Measurements from ENCODE around the gene HSPB2. TPM values are rescaled to one million over a fixed set of nuclear protein-coding genes. Genes with fewer than 3 reads are reported as not detected.
A peak's percentile ranks its signal among the peaks of the same experiment; 100 is the strongest.

The HSPB2 gene
- total and polyA plus RNA-seq, 2 of the 4 experiments (the other 2 are of a cell fraction), result 0.18 to 0.55 TPM

- H3K9ac ChIP-seq (ENCODE audit: low read depth, low read length), result peak within 1 kb of the TSS; percentile 58
- H3K36me3 ChIP-seq (ENCODE audit: control insufficient read depth, insufficient read depth, low read length), result no peaks in the 10 kb centered on the region
- peaks cover 18% of the 10 kb centered on the region for H3K9me1 ChIP-seq (ENCODE audit: insufficient read depth, low read length)
- H3K4ac ChIP-seq (ENCODE audit: low read depth, low read length), result peak within 1 kb of the TSS; percentile 94
- H2AFZ ChIP-seq (replicated peaks; ENCODE audit: low read length, poor library complexity), result peak within 1 kb of the TSS; percentile 83
- 80% methylated on average over 1 of the region's 17 CpGs; no CpG with 5 or more reads in 1 of the 2 experiments for WGBS, 2 experiments (ENCODE audit: extremely low coverage in 2 of 2, insufficient read length in 1 of 2)
- peak; percentile 85; the same call in 1 of the 2 replicates for TF ChIP-seq MAZ (IDR thresholded peaks at IDR 0.05; ENCODE audit: borderline replicate concordance, low read depth, low read length)
- TF ChIP-seq MXI1 (IDR thresholded peaks at IDR 0.05; ENCODE audit: borderline replicate concordance, low read depth, low read length), result no peak
- TF ChIP-seq RFX5 (IDR thresholded peaks at IDR 0.05; ENCODE audit: low read depth, low read length), result no peak
- peak; percentile 57 for TF ChIP-seq RCOR1 (IDR thresholded peaks at IDR 0.05; ENCODE audit: insufficient replicate concordance, low read length)
- TF ChIP-seq CEBPB (IDR thresholded peaks at IDR 0.05; ENCODE audit: low read depth, low read length), result peak; percentile 56; the same call in 1 of the 2 replicates
- peak; percentile 41; the same call in 1 of the 2 replicates for TF ChIP-seq POLR2A (IDR thresholded peaks at IDR 0.05; ENCODE audit: low read depth, low read length)
- TF ChIP-seq BHLHE40 (IDR thresholded peaks at IDR 0.05; ENCODE audit: low read depth, low read length), result peak; percentile 54; the same call in 1 of the 2 replicates
- H3K18ac ChIP-seq (ENCODE audit: low read depth, low read length), result peak within 1 kb of the TSS; percentile 89
- BruUV-seq (replicated peaks), result no TSS peak
- H3K79me1 ChIP-seq (ENCODE audit: low read depth in 1 of 2, low read length in 2 of 2), result peaks cover 0 to 15% of the 10 kb centered on the region in 2 experiments; a peak in 2 of 4 replicates
- dilution Hi-C loops (cut with HindIII; ENCODE audit: low sequenced_read_pairs, unreplicated experiment), result no loop called here
- H2AK9ac ChIP-seq (replicated peaks; ENCODE audit: low read depth, low read length, poor library complexity), result peak within 1 kb of the TSS; percentile 97
- peak within 1 kb of the TSS; percentile 1; the same call in 1 of the 2 replicates for H3K4me3 ChIP-seq (ENCODE audit: insufficient read depth, low read depth, low read length)
- H2AK5ac ChIP-seq (ENCODE audit: low read depth, low read length), result peak within 1 kb of the TSS; percentile 72
- peak within 1 kb of the TSS; percentile 75 for H3K23ac ChIP-seq (ENCODE audit: low read depth, low read length)
- in situ Hi-C loops (cut with MboI; ENCODE audit: low sequenced_read_pairs), result no loop called here
- H3K9me3 ChIP-seq (ENCODE audit: control insufficient read depth, insufficient read depth, low read length), result no peaks in the 10 kb centered on the region
- peaks cover 36% of the 10 kb centered on the region for H3K4me1 ChIP-seq (ENCODE audit: control insufficient read depth, insufficient read depth, low read length)
- peak within 1 kb of the TSS; percentile 97 for H4K91ac ChIP-seq (ENCODE audit: insufficient read depth, low read depth, low read length)
- H2BK15ac ChIP-seq (ENCODE audit: low read depth, low read length), result peak within 1 kb of the TSS; percentile 67; the same call in 2 of the 3 replicates
- no peaks in the 10 kb centered on the region for H3K27me3 ChIP-seq (ENCODE audit: control insufficient read depth, insufficient read depth, low read length)
- H4K20me1 ChIP-seq (ENCODE audit: insufficient read depth, low read length), result no peaks in the 10 kb centered on the region
- peak within 1 kb of the TSS; percentile 84 for H2BK120ac ChIP-seq (ENCODE audit: low read depth, low read length)
- intact Hi-C loops (cut with micrococcal nuclease), result no loop called here
- peak within 1 kb of the TSS; percentile 41; the same call in 1 of the 2 replicates for H3K56ac ChIP-seq (ENCODE audit: extremely low read depth, insufficient read depth, low read length)
- ATAC-seq (ENCODE audit: low read depth), result peak; percentile 85
- peak within 1 kb of the TSS; percentile 58 for H3K4me2 ChIP-seq (ENCODE audit: low read depth, low read length)
- CTCF ChIA-PET, result interaction anchor here (0.5 to 0.6 kb wide), 2 partner anchors 20 to 999 kb away, joined by 3 read pairs; no protein-coding TSS in a partner anchor
- peak within 1 kb of the TSS; percentile 94 for H4K5ac ChIP-seq (ENCODE audit: low read depth, low read length)
- peak within 1 kb of the TSS; percentile 85 for H2BK5ac ChIP-seq (ENCODE audit: low read depth, low read length, poor library complexity, severe bottlenecking)
- H4K8ac ChIP-seq (ENCODE audit: low read depth in 2 of 2, low read length in 2 of 2), result peak within 1 kb of the TSS; percentile 92 to 93
- H2BK20ac ChIP-seq (ENCODE audit: low read depth, low read length), result peak within 1 kb of the TSS; percentile 97
- peak within 1 kb of the TSS; percentile 78 for H3K27ac ChIP-seq (ENCODE audit: insufficient read depth, low read length)
- H3K14ac ChIP-seq (replicated peaks; ENCODE audit: low read depth, low read length), result peak within 1 kb of the TSS; percentile 71
- peak; percentile 82 for DNase-seq
- POLR2A ChIA-PET (ENCODE audit: unreplicated experiment), result interaction anchor here (0.5 kb wide), 1 partner anchor 8 kb away, joined by 3 read pairs; no protein-coding TSS in a partner anchor
These were observed 752 bp upstream of the HSPB2 start, which contains the start of gene CRYAB for GRCh38 chr11:111911563-111912401. Gene CRYAB (minus strand): TSS chr11:111911770. CDS start chr11:111911724, 46 bp downstream.

Data from IMR-90 (cell line).